WERI-Rb-1 (cell line): Measurements from ENCODE around the gene RALB.
"Not testable (repeated sequence)": the region's sequence is repeated elsewhere in the genome, so short reads cannot be mapped to it uniquely, and the experiment has no call there.

ENCODE experiments used
- DNase-seq: peaks from one replicate; pipeline ENCODE4 v3.0.0-alpha.2; 2020
- H3K27ac ChIP-seq: fragments of 250-450 bp; sonication (Bioruptor Pico); 2 replicates; pipeline ENCODE4 v1.5.1; 2020; ENCODE audit warnings: mild to moderate bottlenecking, moderate library complexity
- H3K27me3 ChIP-seq: fragments of 250-450 bp; sonication (Bioruptor Pico); 2 replicates; pipeline ENCODE4 v1.5.1; 2021; ENCODE audit warnings: mild to moderate bottlenecking, low read depth, moderate library complexity; ENCODE audit not compliant: insufficient read depth, severe bottlenecking
- H3K36me3 ChIP-seq: fragments of 250-450 bp; sonication (Bioruptor Pico); 2 replicates; pipeline ENCODE4 v1.5.1; 2020; ENCODE audit warnings: mild to moderate bottlenecking, moderate library complexity
- H3K4me3 ChIP-seq: 2 replicates; pipeline ENCODE4 v1.5.1; 2011; ENCODE audit warnings: low read depth, mild to moderate bottlenecking, control low read depth, low read length
- H3K9me3 ChIP-seq: fragments of 250-450 bp; sonication (Bioruptor Pico); 2 replicates; pipeline ENCODE4 v1.5.1; 2021; ENCODE audit warnings: mild to moderate bottlenecking, moderate library complexity; ENCODE audit not compliant: severe bottlenecking
- TF ChIP-seq, protein P1 (sequence below): IDR thresholded peaks from 2 replicates; pipeline ENCODE4 v1.5.1; 2011; ENCODE audit warnings: low read depth, mild to moderate bottlenecking, control low read depth, inconsistent platforms, low read length

RALB gene

DNA sequence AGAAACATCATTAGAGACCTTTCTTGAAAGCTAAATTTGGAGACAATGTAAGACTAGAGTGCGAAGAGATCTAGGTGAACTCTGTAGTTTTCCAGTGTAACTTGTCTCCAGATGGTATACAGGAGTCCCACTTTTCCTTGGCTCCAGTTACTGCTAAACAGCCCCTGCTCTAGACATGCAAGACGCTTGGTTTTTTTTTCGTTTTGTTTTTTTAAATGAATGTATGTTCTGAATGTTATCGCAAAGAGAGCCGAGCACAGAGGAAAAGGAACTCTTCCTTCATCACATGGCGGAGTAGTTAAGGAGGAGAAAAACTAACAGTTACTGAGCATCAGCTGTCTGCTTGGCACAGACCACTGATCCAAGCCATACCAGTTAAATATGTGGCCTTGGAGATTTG lies 2.4 kb downstream of the RALB start:
- TF ChIP-seq, protein P1, sequence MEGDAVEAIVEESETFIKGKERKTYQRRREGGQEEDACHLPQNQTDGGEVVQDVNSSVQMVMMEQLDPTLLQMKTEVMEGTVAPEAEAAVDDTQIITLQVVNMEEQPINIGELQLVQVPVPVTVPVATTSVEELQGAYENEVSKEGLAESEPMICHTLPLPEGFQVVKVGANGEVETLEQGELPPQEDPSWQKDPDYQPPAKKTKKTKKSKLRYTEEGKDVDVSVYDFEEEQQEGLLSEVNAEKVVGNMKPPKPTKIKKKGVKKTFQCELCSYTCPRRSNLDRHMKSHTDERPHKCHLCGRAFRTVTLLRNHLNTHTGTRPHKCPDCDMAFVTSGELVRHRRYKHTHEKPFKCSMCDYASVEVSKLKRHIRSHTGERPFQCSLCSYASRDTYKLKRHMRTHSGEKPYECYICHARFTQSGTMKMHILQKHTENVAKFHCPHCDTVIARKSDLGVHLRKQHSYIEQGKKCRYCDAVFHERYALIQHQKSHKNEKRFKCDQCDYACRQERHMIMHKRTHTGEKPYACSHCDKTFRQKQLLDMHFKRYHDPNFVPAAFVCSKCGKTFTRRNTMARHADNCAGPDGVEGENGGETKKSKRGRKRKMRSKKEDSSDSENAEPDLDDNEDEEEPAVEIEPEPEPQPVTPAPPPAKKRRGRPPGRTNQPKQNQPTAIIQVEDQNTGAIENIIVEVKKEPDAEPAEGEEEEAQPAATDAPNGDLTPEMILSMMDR = no peak
- DNase-seq = no peak
- H3K4me3 ChIP-seq = no peak overlapping the region

DNA sequence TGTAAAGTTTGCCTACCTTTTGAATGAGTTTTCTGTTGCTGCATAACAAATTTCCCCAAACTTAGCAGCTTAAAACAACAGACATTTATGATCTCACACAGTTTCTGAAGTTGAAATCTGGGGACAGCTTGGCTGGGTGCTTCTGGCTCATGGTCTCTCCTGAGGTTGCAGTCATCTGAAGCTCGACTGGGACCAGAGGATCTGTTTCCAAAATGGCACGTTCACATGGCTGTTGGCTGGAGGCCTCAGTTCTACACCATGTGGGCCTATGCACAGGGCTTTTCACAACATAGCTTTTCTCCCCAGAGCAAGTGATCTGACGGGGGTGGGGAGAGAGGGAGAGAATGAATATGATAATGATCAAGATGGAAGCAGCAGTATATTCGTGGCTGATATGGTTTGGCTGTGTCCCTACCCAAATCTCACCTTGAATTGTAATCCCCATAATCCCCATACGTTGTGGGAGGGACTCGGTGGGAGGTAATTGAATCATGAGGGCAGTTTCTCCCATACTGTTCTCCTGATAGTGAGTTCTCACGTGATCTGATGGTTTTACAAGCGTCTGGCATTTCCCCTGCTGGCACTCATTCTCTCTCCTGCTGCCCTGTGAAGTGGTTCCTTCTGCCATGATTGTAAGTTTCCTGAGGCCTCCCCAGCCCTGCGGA lies 3.5 kb downstream of the RALB start:
- TF ChIP-seq, protein P1 = no peak
- no peak for DNase-seq
- Histone ChIP-seq H3K9me3 (no peaks in the 10 kb centered on the region), H3K36me3 (no peaks in the 10 kb centered on the region), H3K27me3 (no peaks in the 10 kb centered on the region), H3K4me3 (no peak overlapping the region), H3K27ac (no peak overlapping the region)

More for the DNA sequence above, 2.4 kb downstream of the RALB start:
- no peaks in the 10 kb centered on the region for H3K9me3 ChIP-seq
- no peak overlapping the region for H3K27ac ChIP-seq
- H3K27me3 ChIP-seq = no peaks in the 10 kb centered on the region
- no peaks in the 10 kb centered on the region for H3K36me3 ChIP-seq

DNA sequence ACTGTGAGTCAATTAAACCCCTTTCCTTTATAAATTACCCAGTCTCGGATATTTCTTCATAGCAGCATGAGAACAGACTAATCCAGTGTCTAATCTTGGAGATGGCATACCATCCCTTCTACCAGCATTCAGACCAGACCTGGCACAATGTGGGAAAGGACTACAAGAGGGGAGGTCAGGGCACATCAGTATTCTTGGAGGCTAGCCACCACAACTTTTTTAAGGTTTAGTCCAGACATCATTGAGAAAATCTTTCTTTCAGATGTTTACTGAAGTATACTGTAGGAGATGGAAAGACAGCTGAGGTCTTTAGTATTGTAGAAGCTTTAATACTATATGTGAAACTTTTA lies 4.0 kb downstream of the RALB start:
- Histone ChIP-seq H3K4me3 (no peak overlapping the region), H3K36me3 (no peaks in the 10 kb centered on the region), H3K27ac (no peak overlapping the region), H3K27me3 (no peaks in the 10 kb centered on the region), H3K9me3 (no peaks in the 10 kb centered on the region)
- DNase-seq = no peak
- TF ChIP-seq, protein P1 = no peak

DNA sequence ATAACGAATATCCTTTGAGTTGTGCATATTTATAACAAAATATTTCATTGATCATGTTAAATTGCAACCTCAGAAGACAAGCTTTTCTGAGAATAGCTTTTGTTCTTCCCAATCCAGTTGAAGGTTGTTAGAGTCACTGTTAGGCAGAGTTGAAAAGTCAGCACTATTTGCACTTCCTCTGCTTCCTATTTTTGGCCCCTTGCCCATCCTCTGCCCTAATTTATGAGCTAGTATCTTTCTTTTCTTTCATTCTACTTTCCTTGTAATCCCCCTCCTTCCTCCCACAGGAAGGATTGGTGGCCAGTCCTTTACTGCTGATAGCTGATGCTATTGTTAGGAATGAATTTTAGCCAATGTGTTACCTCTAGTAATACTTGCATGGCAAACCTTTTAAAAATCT lies 4.9 kb downstream of the RALB start:
- no peak overlapping the region for H3K27ac ChIP-seq
- no peak for DNase-seq
- no peak overlapping the region for H3K4me3 ChIP-seq
- H3K9me3 ChIP-seq = no peaks in the 10 kb centered on the region
- no peaks in the 10 kb centered on the region for H3K27me3 ChIP-seq
- TF ChIP-seq, protein P1 = no peak
- no peaks in the 10 kb centered on the region for H3K36me3 ChIP-seq

DNA sequence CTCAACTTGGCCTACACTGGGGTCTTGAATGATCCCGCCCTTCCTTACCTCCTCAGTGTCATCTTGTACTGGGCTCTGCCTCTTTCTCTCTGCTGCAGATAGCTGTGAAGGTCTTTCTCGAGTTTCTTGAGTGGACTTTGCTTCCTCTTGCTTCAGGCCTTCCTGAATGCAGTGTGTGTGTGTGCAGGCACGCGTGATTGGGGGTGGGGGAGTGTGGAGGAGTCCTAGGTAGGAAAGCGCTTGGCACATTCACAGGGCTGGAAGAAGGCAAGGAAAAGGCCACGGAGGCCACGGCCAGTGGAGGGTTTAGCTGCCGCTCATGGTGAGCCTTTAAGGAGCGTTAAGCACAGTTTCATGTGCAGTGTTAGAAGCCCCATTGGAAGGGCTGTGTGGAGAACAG lies 5.5 kb downstream of the RALB start:
- Histone ChIP-seq H3K27me3 (no peaks in the 10 kb centered on the region), H3K36me3 (no peaks in the 10 kb centered on the region), H3K4me3 (no peak overlapping the region), H3K27ac (no peak overlapping the region), H3K9me3 (no peaks in the 10 kb centered on the region)
- TF ChIP-seq, protein P1 = no peak
- DNase-seq = no peak

DNA sequence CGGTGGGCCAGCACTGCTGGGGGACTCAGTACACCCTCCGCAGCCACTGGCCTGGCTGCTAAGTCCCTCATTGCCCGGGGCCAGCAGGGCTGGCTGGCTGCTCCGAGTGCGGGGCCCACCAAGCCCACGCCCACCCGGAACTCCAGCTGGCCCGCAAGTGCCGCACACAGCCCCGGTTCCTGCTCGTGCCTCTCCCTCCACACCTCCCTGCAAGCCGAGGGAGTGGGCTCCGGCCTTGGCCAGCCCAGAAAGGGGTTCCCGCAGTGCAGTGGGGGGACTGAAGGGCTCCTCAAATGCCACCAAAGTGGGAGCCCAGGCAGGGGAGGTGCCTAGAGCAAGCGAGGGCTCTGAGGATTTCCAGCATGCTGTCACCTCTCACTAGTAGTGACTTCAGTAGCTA lies 7.3 kb downstream of the RALB start:
- H3K36me3 ChIP-seq = not testable (repeated sequence)

More for the DNA sequence above, 7.3 kb downstream of the RALB start:
- H3K9me3 ChIP-seq, DNase-seq, H3K4me3 ChIP-seq, H3K27me3 ChIP-seq, H3K27ac ChIP-seq: not testable (repeated sequence)
